Ascending aorta (tissue), 2 donors: ENCODE results near the gene ZBTB12. TPM values are rescaled to one million over a fixed set of nuclear protein-coding genes. Genes with fewer than 3 reads are reported as not detected.

ENCODE experiments used
- DNase-seq, 2 donors: peaks; one replicate each; pipeline ENCODE4 v3.0.0-alpha.2; 2019; ENCODE audit warnings: low spot score in 2 of 2
- H3K27ac ChIP-seq, 2 donors: fragments of 200-600 bp; sonication (generic); one replicate each; pipeline ENCODE4 v1.5.1; 2016 to 2017; ENCODE audit warnings: mild to moderate bottlenecking in 1 of 2
- H3K27me3 ChIP-seq: fragments of 200-600 bp; sonication (generic); one replicate; pipeline ENCODE4 v1.5.1; 2017
- H3K36me3 ChIP-seq, 2 donors: fragments of 200-600 bp; sonication (generic); one replicate each; pipeline ENCODE4 v1.5.1; 2016
- H3K4me1 ChIP-seq, 2 donors: fragments of 200-600 bp; sonication (generic); one replicate each; pipeline ENCODE4 v1.5.1; 2016 to 2017; ENCODE audit warnings: mild to moderate bottlenecking in 1 of 2
- H3K4me3 ChIP-seq, 2 donors: fragments of 200-600 bp; sonication (generic); one replicate each; pipeline ENCODE4 v1.5.1; 2016 to 2017; ENCODE audit warnings: mild to moderate bottlenecking in 1 of 2
- H3K9me3 ChIP-seq, 2 donors: fragments of 200-600 bp; sonication (generic); one replicate each; pipeline ENCODE4 v1.5.1; 2016
- CTCF ChIP-seq, 3 experiments: fragments of 200-600 bp in 2 of 3; fragments of 450-650 bp in 1 of 3; sonication (generic) in 2 of 3; IDR thresholded peaks; one replicate each; pipeline ENCODE4 v1.5.1; 2016 to 2019; ENCODE audit warnings: antibody characterized with exemption in 3 of 3, mild to moderate bottlenecking in 1 of 3, moderate library complexity in 1 of 3
- intact Hi-C: fragments of 100-400 bp; cut with DNase I; formaldehyde crosslinking; loops from one replicate; pipeline ENCODE4 v1.15.1; 2023
- total RNA-seq: library from RNA; depleted of rRNA; stranded (reverse); fragments of >200 nt; gene quantifications from one replicate; pipeline ENCODE4 v1.1.0, GENCODE V29; 2016

The ZBTB12 gene
- total RNA-seq, 1 donor from 2014 or later: 7.3 TPM

GRCh38 chr6:31875877-31876276 lies 26.0 kb downstream of the ZBTB12 start:
- H3K9me3 ChIP-seq: no peaks in the 10 kb centered on the region
- no peak for TF ChIP-seq CTCF (IDR thresholded peaks at IDR 0.05)
- no peaks in the 10 kb centered on the region for H3K4me1 ChIP-seq
- no peak for DNase-seq
- H3K27me3 ChIP-seq: no peaks in the 10 kb centered on the region
- no peak overlapping the region for H3K4me3 ChIP-seq
- no peak overlapping the region for H3K27ac ChIP-seq
- intact Hi-C loops: no loop called here
- peaks cover 6 to 15% of the 10 kb centered on the region in 2 donors for H3K36me3 ChIP-seq

GRCh38 chr6:31874836-31875572 lies 26.9 kb downstream of the ZBTB12 start:
- Histone ChIP-seq H3K4me1 (no peaks in the 10 kb centered on the region), H3K27me3 (no peaks in the 10 kb centered on the region), H3K36me3 (peaks cover 0 to 6% of the 10 kb centered on the region in 2 donors), H3K9me3 (no peaks in the 10 kb centered on the region), H3K4me3 (no peak overlapping the region), H3K27ac (no peak overlapping the region)
- intact Hi-C loops: no loop called here
- no peak for DNase-seq
- TF ChIP-seq CTCF (IDR thresholded peaks at IDR 0.05): no peak

- Histone ChIP-seq H3K27me3 (no peaks in the 10 kb centered on the region), H3K27ac (no peak overlapping the region), H3K9me3 (no peaks in the 10 kb centered on the region), H3K4me1 (no peaks in the 10 kb centered on the region), H3K4me3 (no peak overlapping the region), H3K36me3 (no peaks in the 10 kb centered on the region)
- intact Hi-C loops: no loop called here
- TF ChIP-seq CTCF (IDR thresholded peaks at IDR 0.05): no peak
- no peak for DNase-seq
These were observed 27.7 kb downstream of the ZBTB12 start for GRCh38 chr6:31874084-31874670.

- Histone ChIP-seq H3K27me3 (no peaks in the 10 kb centered on the region), H3K4me3 (no peak overlapping the region), H3K36me3 (no peaks in the 10 kb centered on the region), H3K9me3 (no peaks in the 10 kb centered on the region), H3K4me1 (no peaks in the 10 kb centered on the region), H3K27ac (no peak overlapping the region)
- DNase-seq: no peak
- no peak for TF ChIP-seq CTCF (IDR thresholded peaks at IDR 0.05)
- intact Hi-C loops: no loop called here
These were observed 30.7 kb downstream of the ZBTB12 start for GRCh38 chr6:31871046-31871659.

GRCh38 chr6:31870385-31870921 lies 31.4 kb downstream of the ZBTB12 start:
- DNase-seq: no peak
- Histone ChIP-seq H3K27me3 (no peaks in the 10 kb centered on the region), H3K4me3 (no peak overlapping the region), H3K27ac (no peak overlapping the region), H3K36me3 (no peaks in the 10 kb centered on the region), H3K4me1 (no peaks in the 10 kb centered on the region), H3K9me3 (no peaks in the 10 kb centered on the region)
- TF ChIP-seq CTCF (IDR thresholded peaks at IDR 0.05): no peak
- intact Hi-C loops: no loop called here
